Suprapubic skin (tissue), 4 donors: ENCODE results near the gene WBP4. TPM values are rescaled to one million over a fixed set of nuclear protein-coding genes. Genes with fewer than 3 reads are reported as not detected.
"Not testable (repeated sequence)": the region's sequence is repeated elsewhere in the genome, so short reads cannot be mapped to it uniquely, and the experiment has no call there.

ENCODE experiments used
- DNase-seq, 2 donors: peaks; one replicate each; pipeline ENCODE4 v3.0.0-alpha.2; 2019; ENCODE audit warnings: low spot score in 2 of 2
- H3K27ac ChIP-seq: fragments of 200-600 bp; sonication (generic); one replicate; pipeline ENCODE4 v1.5.1; 2019
- H3K27me3 ChIP-seq: fragments of 200-600 bp; sonication (generic); one replicate; pipeline ENCODE4 v1.5.1; 2019
- H3K36me3 ChIP-seq: fragments of 200-600 bp; sonication (generic); one replicate; pipeline ENCODE4 v1.5.1; 2019
- H3K4me1 ChIP-seq: fragments of 200-600 bp; sonication (generic); one replicate; pipeline ENCODE4 v1.5.1; 2019
- H3K4me3 ChIP-seq: fragments of 200-600 bp; sonication (generic); one replicate; pipeline ENCODE4 v1.5.1; 2019; ENCODE audit warnings: mild to moderate bottlenecking
- H3K9me3 ChIP-seq: fragments of 200-600 bp; sonication (generic); one replicate; pipeline ENCODE4 v1.5.1; 2019
- EP300 ChIP-seq: sonication (generic); formaldehyde crosslinking; IDR thresholded peaks from one replicate; pipeline ENCODE4 v1.6.1; 2017; ENCODE audit warnings: antibody characterized with exemption
- POLR2A ChIP-seq, 2 donors: fragments of 450-650 bp; IDR thresholded peaks; one replicate each; pipeline ENCODE4 v1.6.1; 2017; ENCODE audit warnings: antibody characterized with exemption in 2 of 2, mild to moderate bottlenecking in 2 of 2, moderate library complexity in 2 of 2
- POLR2AphosphoS5 ChIP-seq, 3 donors: sonication (generic); formaldehyde crosslinking; IDR thresholded peaks; one replicate each; pipeline ENCODE4 v1.6.1; 2017; ENCODE audit warnings: antibody characterized with exemption in 3 of 3
- WGBS: methylation state at CpG from one replicate; pipeline ENCODE4 v1.1.5; 2018; 5-methylcytosine and 5-hydroxymethylcytosine counted together
- total RNA-seq, 4 donors: library from RNA; depleted of rRNA; stranded (reverse); fragments of >200 nt; gene quantifications; one replicate each; pipeline ENCODE4 v1.1.0, GENCODE V29; 2016
- TF ChIP-seq, protein P1 (sequence below), 2 donors: fragments of 200-600 bp in 1 of 2; fragments of 450-650 bp in 1 of 2; sonication (generic) in 1 of 2; IDR thresholded peaks; one replicate each; pipeline ENCODE4 v1.5.1; 2016 to 2019; ENCODE audit warnings: antibody characterized with exemption in 2 of 2, mild to moderate bottlenecking in 1 of 2, moderate library complexity in 1 of 2

WBP4 gene
- total RNA-seq, 4 donors from 2014 or later: 6.1 to 14.6 (median 11.5) TPM

- DNase-seq: no peak
- Histone ChIP-seq H3K9me3 (no peaks in the 10 kb centered on the region), H3K27ac (no peak overlapping the region), H3K27me3 (no peaks in the 10 kb centered on the region), H3K4me3 (no peak overlapping the region), H3K36me3 (no peaks in the 10 kb centered on the region), H3K4me1 (peaks cover 3% of the 10 kb centered on the region)
- WGBS: 96% methylated on average over 8 of the region's 8 CpGs
- no peak for TF ChIP-seq POLR2A (IDR thresholded peaks at IDR 0.05)
- TF ChIP-seq, protein P1, sequence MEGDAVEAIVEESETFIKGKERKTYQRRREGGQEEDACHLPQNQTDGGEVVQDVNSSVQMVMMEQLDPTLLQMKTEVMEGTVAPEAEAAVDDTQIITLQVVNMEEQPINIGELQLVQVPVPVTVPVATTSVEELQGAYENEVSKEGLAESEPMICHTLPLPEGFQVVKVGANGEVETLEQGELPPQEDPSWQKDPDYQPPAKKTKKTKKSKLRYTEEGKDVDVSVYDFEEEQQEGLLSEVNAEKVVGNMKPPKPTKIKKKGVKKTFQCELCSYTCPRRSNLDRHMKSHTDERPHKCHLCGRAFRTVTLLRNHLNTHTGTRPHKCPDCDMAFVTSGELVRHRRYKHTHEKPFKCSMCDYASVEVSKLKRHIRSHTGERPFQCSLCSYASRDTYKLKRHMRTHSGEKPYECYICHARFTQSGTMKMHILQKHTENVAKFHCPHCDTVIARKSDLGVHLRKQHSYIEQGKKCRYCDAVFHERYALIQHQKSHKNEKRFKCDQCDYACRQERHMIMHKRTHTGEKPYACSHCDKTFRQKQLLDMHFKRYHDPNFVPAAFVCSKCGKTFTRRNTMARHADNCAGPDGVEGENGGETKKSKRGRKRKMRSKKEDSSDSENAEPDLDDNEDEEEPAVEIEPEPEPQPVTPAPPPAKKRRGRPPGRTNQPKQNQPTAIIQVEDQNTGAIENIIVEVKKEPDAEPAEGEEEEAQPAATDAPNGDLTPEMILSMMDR (IDR thresholded peaks at IDR 0.05): no peak
- TF ChIP-seq POLR2AphosphoS5 (IDR thresholded peaks at IDR 0.05): no peak
- TF ChIP-seq EP300: no peak
Observed at GRCh38 chr13:41026788-41027187, 34.5 kb upstream of the WBP4 start.

GRCh38 chr13:41028051-41028450 lies 33.3 kb upstream of the WBP4 start:
- H3K4me1 ChIP-seq: peaks cover 3% of the 10 kb centered on the region
- DNase-seq: no peak
- 64% methylated on average over 2 of the region's 2 CpGs for WGBS
- no peaks in the 10 kb centered on the region for H3K9me3 ChIP-seq
- H3K27me3 ChIP-seq: no peaks in the 10 kb centered on the region
- no peak overlapping the region for H3K27ac ChIP-seq
- TF ChIP-seq POLR2A (IDR thresholded peaks at IDR 0.05) (no peak), EP300 (no peak)
- no peak overlapping the region for H3K4me3 ChIP-seq
- H3K36me3 ChIP-seq: no peaks in the 10 kb centered on the region

- 95% methylated on average over 2 of the region's 2 CpGs for WGBS
- no peak for TF ChIP-seq POLR2A (IDR thresholded peaks at IDR 0.05)
- no peak for TF ChIP-seq POLR2AphosphoS5 (IDR thresholded peaks at IDR 0.05)
- no peak for TF ChIP-seq EP300
Observed at GRCh38 chr13:41029629-41030028, 31.7 kb upstream of the WBP4 start.

DNA sequence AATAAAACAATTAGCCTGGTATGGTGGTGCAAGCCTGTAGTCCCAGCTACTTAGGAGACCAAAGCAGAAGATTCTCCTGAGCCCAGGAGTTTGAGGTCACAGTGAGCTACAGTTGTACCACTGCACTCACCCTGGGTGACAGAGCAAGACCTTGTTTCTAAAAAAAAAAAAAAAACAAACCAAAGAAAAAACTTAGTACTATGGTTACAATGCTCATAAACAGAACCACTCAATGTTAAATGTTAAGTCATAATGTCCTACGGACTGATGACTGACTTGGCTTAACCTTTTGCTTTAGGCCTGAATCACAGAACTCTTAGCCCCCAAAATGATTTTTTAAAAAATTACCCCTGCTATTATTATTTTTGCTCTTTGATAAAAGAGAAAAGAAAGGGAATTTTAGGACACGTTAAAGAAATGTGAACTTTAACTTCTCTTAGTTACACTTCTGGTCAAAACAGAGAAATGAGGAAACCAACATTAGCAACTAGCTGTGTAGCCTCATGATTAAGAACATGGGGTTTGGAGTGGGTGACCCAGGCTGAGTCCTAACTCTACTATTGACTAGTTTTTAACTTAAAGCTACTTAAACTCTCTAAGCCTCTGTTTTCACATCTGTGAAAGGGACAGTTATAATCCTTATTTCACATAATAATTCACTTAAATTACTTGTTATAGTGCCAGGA lies 28.5 kb upstream of the WBP4 start:
- Histone ChIP-seq H3K4me1 (peaks cover 8% of the 10 kb centered on the region), H3K36me3 (no peaks in the 10 kb centered on the region), H3K9me3 (no peaks in the 10 kb centered on the region), H3K27ac (no peak overlapping the region), H3K4me3 (no peak overlapping the region), H3K27me3 (no peaks in the 10 kb centered on the region)
- no peak for DNase-seq
- WGBS: 61% methylated on average over 2 of the region's 2 CpGs
- TF ChIP-seq POLR2A (IDR thresholded peaks at IDR 0.05): no peak
- no peak for TF ChIP-seq POLR2AphosphoS5 (IDR thresholded peaks at IDR 0.05)
- TF ChIP-seq, protein P1 (IDR thresholded peaks at IDR 0.05): no peak
- TF ChIP-seq EP300: no peak

More at GRCh38 chr13:41029629-41030028, 31.7 kb upstream of the WBP4 start:
- no peaks in the 10 kb centered on the region for H3K9me3 ChIP-seq
- no peak overlapping the region for H3K27ac ChIP-seq
- H3K27me3 ChIP-seq: no peaks in the 10 kb centered on the region
- no peaks in the 10 kb centered on the region for H3K36me3 ChIP-seq
- H3K4me3 ChIP-seq: no peak overlapping the region
- H3K4me1 ChIP-seq: peaks cover 8% of the 10 kb centered on the region
- DNase-seq: no peak

DNA sequence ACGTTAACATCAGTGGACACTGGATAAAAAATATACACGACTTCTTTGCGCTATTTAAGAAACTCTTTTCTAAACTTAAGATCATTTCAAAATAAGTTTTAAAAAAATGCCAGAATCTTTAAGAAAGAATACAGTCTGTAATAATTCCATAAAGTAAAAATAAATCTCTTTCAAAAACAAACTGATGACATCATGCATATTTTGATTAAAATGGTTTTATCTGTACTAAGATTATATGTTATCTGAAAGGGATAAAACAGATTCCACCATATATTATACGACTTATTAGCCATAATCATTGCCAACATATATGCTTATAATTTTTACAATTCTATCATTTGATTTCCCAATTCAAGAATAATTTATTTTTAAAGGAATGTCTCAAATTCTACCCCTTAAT lies 26.9 kb upstream of the WBP4 start:
- Histone ChIP-seq H3K9me3 (no peaks in the 10 kb centered on the region), H3K4me1 (peaks cover 7% of the 10 kb centered on the region), H3K27ac (no peak overlapping the region), H3K4me3 (no peak overlapping the region), H3K36me3 (no peaks in the 10 kb centered on the region), H3K27me3 (no peaks in the 10 kb centered on the region)
- no peak for DNase-seq
- 93% methylated on average over 4 of the region's 4 CpGs for WGBS
- TF ChIP-seq, protein P1 (IDR thresholded peaks at IDR 0.05): no peak
- no peak for TF ChIP-seq POLR2A (IDR thresholded peaks at IDR 0.05)
- no peak for TF ChIP-seq EP300
- no peak for TF ChIP-seq POLR2AphosphoS5 (IDR thresholded peaks at IDR 0.05)

DNA sequence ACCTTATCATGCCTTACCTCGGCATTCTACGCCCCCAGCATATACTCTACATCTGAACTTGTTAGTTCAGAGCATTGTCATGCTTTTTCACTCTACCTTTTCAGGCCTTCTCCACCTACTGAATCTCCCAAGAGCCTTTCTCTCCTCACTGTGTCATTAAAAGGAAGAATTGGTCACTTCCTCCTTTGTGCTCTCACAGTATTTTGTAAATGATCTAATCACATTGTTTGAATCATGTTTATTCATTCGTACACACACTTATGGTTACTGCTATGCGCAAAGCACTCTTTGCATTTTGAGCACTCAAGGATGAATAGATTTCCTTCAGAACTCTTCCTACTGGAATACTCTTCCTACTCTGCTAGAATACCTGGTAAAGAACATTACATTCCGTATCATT lies 26.4 kb upstream of the WBP4 start:
- H3K27ac ChIP-seq: no peak overlapping the region
- H3K27me3 ChIP-seq: no peaks in the 10 kb centered on the region
- H3K4me3 ChIP-seq: no peak overlapping the region
- H3K4me1 ChIP-seq: peaks cover 12% of the 10 kb centered on the region
- H3K9me3 ChIP-seq: no peaks in the 10 kb centered on the region
- no peak for TF ChIP-seq POLR2A (IDR thresholded peaks at IDR 0.05)
- WGBS: 85% methylated on average over 5 of the region's 5 CpGs
- no peaks in the 10 kb centered on the region for H3K36me3 ChIP-seq
- no peak for DNase-seq

GRCh38 chr13:41036557-41036956 lies 24.8 kb upstream of the WBP4 start:
- H3K36me3 ChIP-seq, H3K27me3 ChIP-seq, DNase-seq, H3K4me3 ChIP-seq, H3K27ac ChIP-seq, H3K9me3 ChIP-seq: not testable (repeated sequence)
- 93% methylated on average over 5 of the region's 5 CpGs for WGBS
- peaks cover 13% of the 10 kb centered on the region for H3K4me1 ChIP-seq
